Osteocyte (in vitro differentiated cells): ENCODE data around the gene CREB5. TPM values are rescaled to one million over a fixed set of nuclear protein-coding genes. Genes with fewer than 3 reads are reported as not detected.

Experiments
- DNase-seq: peaks from one replicate; pipeline ENCODE4 v3.0.0; 2021; ENCODE audit warnings: mixed read lengths; ENCODE audit not compliant: unreplicated experiment; ENCODE audit errors: extremely low spot score
- H3K27ac Mint-ChIP-seq: one replicate; pipeline ENCODE4 v1.8.0; 2021; ENCODE audit warnings: mild to moderate bottlenecking, mixed read lengths; ENCODE audit not compliant: unreplicated experiment
- H3K27me3 Mint-ChIP-seq: one replicate; pipeline ENCODE4 v1.8.0; 2021; ENCODE audit warnings: mixed read lengths; ENCODE audit not compliant: unreplicated experiment
- H3K36me3 Mint-ChIP-seq: one replicate; pipeline ENCODE4 v1.8.0; 2021; ENCODE audit warnings: mixed read lengths; ENCODE audit not compliant: unreplicated experiment
- H3K4me1 Mint-ChIP-seq: one replicate; pipeline ENCODE4 v1.8.0; 2021; ENCODE audit warnings: mixed read lengths; ENCODE audit not compliant: unreplicated experiment
- H3K4me3 Mint-ChIP-seq: one replicate; pipeline ENCODE4 v1.8.0; 2021; ENCODE audit warnings: mild to moderate bottlenecking, moderate library complexity, mixed read lengths; ENCODE audit not compliant: unreplicated experiment
- H3K9me3 Mint-ChIP-seq: one replicate; pipeline ENCODE4 v1.8.0; 2021; ENCODE audit warnings: mixed read lengths; ENCODE audit not compliant: unreplicated experiment
- CTCF ChIP-seq: fragments of 200-600 bp; sonication (generic); IDR thresholded peaks from 2 replicates; pipeline ENCODE4 v1.5.0; 2021; ENCODE audit warnings: antibody characterized with exemption, mild to moderate bottlenecking, moderate library complexity
- total RNA-seq: library from RNA; stranded (reverse); gene quantifications from 2 replicates; pipeline ENCODE4 v1.2.1, GENCODE V29; 2021

CREB5 gene
- total RNA-seq, 1 donor from 2014 or later: 7.5 TPM

- H3K27ac Mint-ChIP-seq: no peak overlapping the region
- peaks cover 7% of the 10 kb centered on the region for H3K4me1 Mint-ChIP-seq
- H3K9me3 Mint-ChIP-seq: no peaks in the 10 kb centered on the region
- TF ChIP-seq CTCF: no peak
- no peaks in the 10 kb centered on the region for H3K36me3 Mint-ChIP-seq
- DNase-seq: no peak
- no peaks in the 10 kb centered on the region for H3K27me3 Mint-ChIP-seq
- no peak overlapping the region for H3K4me3 Mint-ChIP-seq
Measured at GRCh38 chr7:28681693-28682310, 269.5 kb downstream of the CREB5 start.

- DNase-seq: no peak
- no peak overlapping the region for H3K27ac Mint-ChIP-seq
- H3K27me3 Mint-ChIP-seq: no peaks in the 10 kb centered on the region
- H3K4me3 Mint-ChIP-seq: no peak overlapping the region
- no peaks in the 10 kb centered on the region for H3K36me3 Mint-ChIP-seq
- no peak for TF ChIP-seq CTCF
- H3K4me1 Mint-ChIP-seq: peaks cover 7% of the 10 kb centered on the region
- H3K9me3 Mint-ChIP-seq: no peaks in the 10 kb centered on the region
Measured at GRCh38 chr7:28682801-28683200, 270.5 kb downstream of the CREB5 start.

GRCh38 chr7:28684650-28685241 lies 272.4 kb downstream of the CREB5 start:
- Mint-ChIP-seq H3K9me3 (no peaks in the 10 kb centered on the region), H3K27ac (no peak overlapping the region), H3K36me3 (no peaks in the 10 kb centered on the region), H3K4me1 (no peaks in the 10 kb centered on the region), H3K27me3 (no peaks in the 10 kb centered on the region), H3K4me3 (no peak overlapping the region)
- no peak for DNase-seq
- no peak for TF ChIP-seq CTCF

GRCh38 chr7:28685242-28685643 lies 272.9 kb downstream of the CREB5 start:
- Mint-ChIP-seq H3K36me3 (no peaks in the 10 kb centered on the region), H3K27me3 (no peaks in the 10 kb centered on the region), H3K4me1 (no peaks in the 10 kb centered on the region), H3K27ac (no peak overlapping the region), H3K9me3 (no peaks in the 10 kb centered on the region), H3K4me3 (no peak overlapping the region)
- no peak for TF ChIP-seq CTCF
- no peak for DNase-seq

- no peaks in the 10 kb centered on the region for H3K27me3 Mint-ChIP-seq
- no peaks in the 10 kb centered on the region for H3K4me1 Mint-ChIP-seq
- H3K4me3 Mint-ChIP-seq: no peak overlapping the region
- no peak overlapping the region for H3K27ac Mint-ChIP-seq
- no peaks in the 10 kb centered on the region for H3K9me3 Mint-ChIP-seq
- H3K36me3 Mint-ChIP-seq: no peaks in the 10 kb centered on the region
- peak; percentile 97 for DNase-seq
- no peak for TF ChIP-seq CTCF
Measured at GRCh38 chr7:28685644-28686417, 273.5 kb downstream of the CREB5 start.
